Gastroesophageal sphincter (tissue), 3 donors: ENCODE measurements around the gene GPR35.

Experiments
- EP300 ChIP-seq: sonication (generic); formaldehyde crosslinking; IDR thresholded peaks from one replicate; pipeline ENCODE4 v1.6.1; 2017; ENCODE audit warnings: antibody characterized with exemption, mild to moderate bottlenecking
- POLR2A ChIP-seq, 2 donors: fragments of 450-650 bp; IDR thresholded peaks; one replicate each; pipeline ENCODE4 v1.6.1; 2017; ENCODE audit warnings: antibody characterized with exemption in 2 of 2, mild to moderate bottlenecking in 2 of 2, moderate library complexity in 1 of 2
- POLR2AphosphoS5 ChIP-seq: sonication (generic); formaldehyde crosslinking; IDR thresholded peaks from one replicate; pipeline ENCODE4 v1.6.1; 2017; ENCODE audit warnings: antibody characterized with exemption
- TF ChIP-seq, protein P1 (sequence below), 4 experiments: fragments of 200-600 bp in 2 of 4; fragments of 450-650 bp in 2 of 4; sonication (generic) in 1 of 4; IDR thresholded peaks; one replicate each; pipeline ENCODE4 v1.5.1; 2017 to 2019; ENCODE audit warnings: antibody characterized with exemption in 4 of 4, mild to moderate bottlenecking in 2 of 4, moderate library complexity in 2 of 4

- no peak for TF ChIP-seq POLR2AphosphoS5
- TF ChIP-seq POLR2A (IDR thresholded peaks at IDR 0.05) = no peak
- no peak for TF ChIP-seq EP300
- TF ChIP-seq, protein P1, sequence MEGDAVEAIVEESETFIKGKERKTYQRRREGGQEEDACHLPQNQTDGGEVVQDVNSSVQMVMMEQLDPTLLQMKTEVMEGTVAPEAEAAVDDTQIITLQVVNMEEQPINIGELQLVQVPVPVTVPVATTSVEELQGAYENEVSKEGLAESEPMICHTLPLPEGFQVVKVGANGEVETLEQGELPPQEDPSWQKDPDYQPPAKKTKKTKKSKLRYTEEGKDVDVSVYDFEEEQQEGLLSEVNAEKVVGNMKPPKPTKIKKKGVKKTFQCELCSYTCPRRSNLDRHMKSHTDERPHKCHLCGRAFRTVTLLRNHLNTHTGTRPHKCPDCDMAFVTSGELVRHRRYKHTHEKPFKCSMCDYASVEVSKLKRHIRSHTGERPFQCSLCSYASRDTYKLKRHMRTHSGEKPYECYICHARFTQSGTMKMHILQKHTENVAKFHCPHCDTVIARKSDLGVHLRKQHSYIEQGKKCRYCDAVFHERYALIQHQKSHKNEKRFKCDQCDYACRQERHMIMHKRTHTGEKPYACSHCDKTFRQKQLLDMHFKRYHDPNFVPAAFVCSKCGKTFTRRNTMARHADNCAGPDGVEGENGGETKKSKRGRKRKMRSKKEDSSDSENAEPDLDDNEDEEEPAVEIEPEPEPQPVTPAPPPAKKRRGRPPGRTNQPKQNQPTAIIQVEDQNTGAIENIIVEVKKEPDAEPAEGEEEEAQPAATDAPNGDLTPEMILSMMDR (IDR thresholded peaks at IDR 0.05) = no peak
These were observed 24.1 kb downstream of the GPR35 start for GRCh38 chr2:240649331-240649730.
